Esophagus squamous epithelium (tissue), 5 donors: Measurements from ENCODE around the gene BRICD5. TPM values are rescaled to one million over a fixed set of nuclear protein-coding genes. Genes with fewer than 3 reads are reported as not detected.

Experiments
- DNase-seq: peaks from one replicate; lab custom pipeline; 2025; lab: John Stamatoyannopoulos, UW
- H3K27ac ChIP-seq, 4 donors: fragments of 200-600 bp; sonication (generic); one replicate each; pipeline ENCODE4 v1.5.1; 2016 to 2019; ENCODE audit warnings: mild to moderate bottlenecking in 1 of 4
- H3K27me3 ChIP-seq, 4 donors: fragments of 200-600 bp; sonication (generic); 1 replicate in 3 of 4; 2 replicates in 1 of 4; pipeline versions ENCODE4 v1.5.1 to v1.6.0; 2017 to 2021; ENCODE audit warnings: antibody characterized with exemption in 1 of 4
- H3K36me3 ChIP-seq, 3 donors: fragments of 200-600 bp; sonication (generic); one replicate each; pipeline ENCODE4 v1.5.1; 2016 to 2019
- H3K4me1 ChIP-seq, 3 donors: fragments of 200-600 bp; sonication (generic); one replicate each; pipeline ENCODE4 v1.5.1; 2017 to 2019
- H3K4me3 ChIP-seq, 4 donors: fragments of 200-600 bp; sonication (generic); 1 replicate in 3 of 4; 2 replicates in 1 of 4; pipeline ENCODE4 v1.5.1; 2016 to 2019; ENCODE audit warnings: mild to moderate bottlenecking in 2 of 4, moderate library complexity in 1 of 4
- H3K9me3 ChIP-seq, 3 donors: fragments of 200-600 bp; sonication (generic); one replicate each; pipeline ENCODE4 v1.5.1; 2016 to 2019
- CTCF ChIP-seq, 6 experiments: fragments of 450-650 bp in 4 of 6; fragments of 200-600 bp in 2 of 6; sonication (generic) in 2 of 6; IDR thresholded peaks; one replicate each; pipeline ENCODE4 v1.5.1; 2016 to 2019; ENCODE audit warnings: antibody characterized with exemption in 6 of 6, mild to moderate bottlenecking in 4 of 6, moderate library complexity in 4 of 6
- POLR2A ChIP-seq, 4 donors: fragments of 450-650 bp; IDR thresholded peaks; one replicate each; pipeline ENCODE4 v1.6.1; 2017; ENCODE audit warnings: antibody characterized with exemption in 4 of 4, mild to moderate bottlenecking in 4 of 4, moderate library complexity in 3 of 4
- WGBS, 2 donors: methylation state at CpG; one replicate each; pipeline ENCODE4 v1.1.5; 2018; 5-methylcytosine and 5-hydroxymethylcytosine counted together
- intact Hi-C: fragments of 100-400 bp; cut with DNase I; formaldehyde crosslinking; loops from one replicate; pipeline ENCODE4 v1.15.0; 2022
- total RNA-seq, 4 donors: library from RNA; depleted of rRNA; stranded (reverse); fragments of >200 nt; gene quantifications; one replicate each; pipeline ENCODE4 v1.1.0, GENCODE V29; 2016
- donor health status: DM: yes; HTN: yes; CAD: no.

The BRICD5 gene
- total RNA-seq, 4 donors from 2014 or later: 1.1 to 2.0 (median 1.6) TPM; not detected in 1

DNA sequence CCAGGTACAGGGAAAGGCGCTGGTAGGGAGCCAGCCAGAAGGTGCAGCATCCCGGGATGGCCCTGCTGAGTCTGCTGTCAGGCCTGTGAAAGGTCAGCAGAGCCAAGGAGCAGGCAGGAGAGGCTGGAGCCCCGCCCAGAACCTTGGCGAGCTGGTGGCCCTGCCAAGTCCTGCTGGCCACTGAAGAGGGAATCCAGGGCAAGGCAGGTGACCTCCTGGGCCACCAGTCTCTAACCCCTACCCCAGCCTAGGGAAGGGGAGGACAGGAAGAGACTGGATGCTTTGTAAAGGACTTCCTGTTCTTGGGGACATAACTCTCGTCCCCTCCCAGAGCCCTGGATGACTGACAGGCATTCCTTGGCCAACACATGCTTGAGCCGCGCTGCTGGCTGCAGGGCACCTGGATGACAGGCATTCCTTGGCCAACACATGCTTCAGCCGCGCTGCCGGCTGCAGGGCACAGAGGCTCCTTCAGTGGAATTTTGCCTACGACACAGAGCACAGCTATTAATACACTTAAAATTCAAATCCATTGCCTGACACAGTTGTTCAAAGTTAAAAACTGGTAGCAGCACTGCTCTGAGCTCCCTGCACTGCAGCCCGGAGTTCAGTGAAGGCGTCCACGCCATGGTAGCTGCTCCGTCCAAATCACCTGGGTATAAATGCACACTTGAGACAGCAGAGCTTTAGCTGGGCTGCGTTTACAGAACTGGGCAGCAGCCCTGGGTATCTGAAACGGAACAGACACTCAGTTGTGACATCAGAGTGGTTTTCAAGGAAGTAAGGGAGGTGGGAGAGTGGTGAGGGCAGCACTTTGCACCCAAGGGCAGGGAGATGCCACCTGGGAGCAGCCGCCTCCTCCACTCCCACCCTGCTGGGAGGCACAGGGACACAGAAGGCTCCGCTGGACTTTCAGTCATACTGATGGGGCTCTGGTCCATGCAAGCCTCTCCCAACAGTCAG, 2.0 kb upstream of the BRICD5 start:
- Histone ChIP-seq H3K4me3 (peak overlapping the region in 1 of 4 donors; percentile 92), H3K27me3 (no peaks in the 10 kb centered on the region), H3K36me3 (peaks cover 11 to 30% (median 17%) of the 10 kb centered on the region in 3 donors), H3K27ac (peak overlapping the region in 1 of 4 donors; percentile 8), H3K4me1 (peaks cover 20 to 40% (median 25%) of the 10 kb centered on the region in 3 donors), H3K9me3 (no peaks in the 10 kb centered on the region)
- TF ChIP-seq POLR2A (IDR thresholded peaks at IDR 0.05): no peak
- TF ChIP-seq CTCF (IDR thresholded peaks at IDR 0.05): no peak
- DNase-seq: no peak
- intact Hi-C loops: no loop called here
- 14 to 86% methylated on average over 2 to 7 of the region's 19 CpGs for WGBS, 2 donors

GRCh38 chr16:2211923-2212347, 1.3 kb upstream of the BRICD5 start:
- H3K27ac ChIP-seq: peak overlapping the region in 1 of 4 donors; percentile 8
- H3K4me3 ChIP-seq: no peak overlapping the region
- WGBS, 2 donors: 60% methylated on average over 4 of the region's 11 CpGs; no CpG with 5 or more reads in 1 of the 2 donors
- TF ChIP-seq CTCF (IDR thresholded peaks at IDR 0.05) (no peak), POLR2A (IDR thresholded peaks at IDR 0.05) (no peak)
- peaks cover 22 to 44% (median 28%) of the 10 kb centered on the region in 3 donors for H3K4me1 ChIP-seq
- intact Hi-C loops: no loop called here
- no peaks in the 10 kb centered on the region for H3K9me3 ChIP-seq
- no peaks in the 10 kb centered on the region for H3K27me3 ChIP-seq
- no peak for DNase-seq
- H3K36me3 ChIP-seq: peaks cover 14 to 37% (median 24%) of the 10 kb centered on the region in 3 donors

- intact Hi-C loops: no loop called here
- H3K36me3 ChIP-seq: peaks cover 14 to 43% (median 25%) of the 10 kb centered on the region in 3 donors
Observed at GRCh38 chr16:2210009-2210332, 692 bp downstream of the BRICD5 start.

GRCh38 chr16:2209258-2210008, 1.2 kb downstream of the BRICD5 start:
- Histone ChIP-seq H3K36me3 (peaks cover 14 to 43% (median 25%) of the 10 kb centered on the region in 3 donors), H3K27me3 (no peaks in the 10 kb centered on the region), H3K9me3 (no peaks in the 10 kb centered on the region), H3K27ac (no peak overlapping the region), H3K4me3 (no peak overlapping the region), H3K4me1 (peaks cover 33 to 54% (median 47%) of the 10 kb centered on the region in 3 donors)
- no peak for TF ChIP-seq CTCF (IDR thresholded peaks at IDR 0.05)
- TF ChIP-seq POLR2A (IDR thresholded peaks at IDR 0.05): no peak
- intact Hi-C loops: no loop called here
- 100% methylated on average over 4 of the region's 29 CpGs; no CpG with 5 or more reads in 1 of the 2 donors for WGBS, 2 donors
- no peak for DNase-seq

More at GRCh38 chr16:2210009-2210332, 692 bp downstream of the BRICD5 start:
- no peaks in the 10 kb centered on the region for H3K9me3 ChIP-seq
- H3K4me3 ChIP-seq: no peak overlapping the region
- H3K27me3 ChIP-seq: no peaks in the 10 kb centered on the region
- no peak overlapping the region for H3K27ac ChIP-seq
- peaks cover 33 to 49% (median 42%) of the 10 kb centered on the region in 3 donors for H3K4me1 ChIP-seq
- no peak for DNase-seq
- TF ChIP-seq CTCF (IDR thresholded peaks at IDR 0.05): no peak
- no peak for TF ChIP-seq POLR2A (IDR thresholded peaks at IDR 0.05)
- WGBS, 2 donors: 87% methylated on average over 11 of the region's 17 CpGs; no CpG with 5 or more reads in 1 of the 2 donors
